Neural cell (in vitro differentiated cells): ENCODE data around the gene ZNF70. TPM values are rescaled to one million over a fixed set of nuclear protein-coding genes. Genes with fewer than 3 reads are reported as not detected.

Experiments used
- H2AFZ ChIP-seq: fragments of 200-600, 300-800 bp; sonication (generic), shearing (Covaris generic); 2 replicates; pipeline ENCODE4 v1.6.0; 2014; ENCODE audit warnings: low read depth, mild to moderate bottlenecking, antibody characterized with exemption, low read length, moderate library complexity
- H3F3A ChIP-seq: fragments of 200-600 bp; shearing (Covaris generic); 2 replicates; pipeline ENCODE4 v1.6.1; 2016; ENCODE audit warnings: mild to moderate bottlenecking, moderate library complexity, mixed read lengths, antibody characterized with exemption, low read length; ENCODE audit not compliant: insufficient read depth, poor library complexity, severe bottlenecking
- H3K27ac ChIP-seq: fragments of 200-600, 300-800 bp; sonication (generic), shearing (Covaris generic); 2 replicates; pipeline ENCODE4 v1.5.1; 2014; ENCODE audit warnings: mild to moderate bottlenecking, low read length, moderate library complexity
- H3K27me3 ChIP-seq: fragments of 300-800, 200-600 bp; sonication (generic), shearing (Covaris generic); 2 replicates; pipeline ENCODE4 v1.6.0; 2014; ENCODE audit warnings: mild to moderate bottlenecking, low read depth, low read length, moderate library complexity; ENCODE audit not compliant: insufficient read depth
- H3K36me3 ChIP-seq: fragments of 300-800, 200-600 bp; sonication (generic), shearing (Covaris generic); 2 replicates; pipeline ENCODE4 v1.5.1; 2014; ENCODE audit warnings: mild to moderate bottlenecking, antibody characterized with exemption, low read length, moderate library complexity; ENCODE audit not compliant: insufficient read depth
- H3K4me2 ChIP-seq: fragments of 300-800, 200-600 bp; sonication (generic), shearing (Covaris generic); 2 replicates; pipeline ENCODE4 v1.6.0; 2014; ENCODE audit warnings: mild to moderate bottlenecking, low read length
- H3K4me3 ChIP-seq: fragments of 300-800, 200-600 bp; sonication (generic), shearing (Covaris generic); 2 replicates; pipeline ENCODE4 v1.5.1; 2014; ENCODE audit warnings: mild to moderate bottlenecking, low read length, moderate library complexity
- H3K79me2 ChIP-seq: fragments of 200-600 bp; shearing (Covaris generic); replicated peaks from 2 replicates; pipeline ENCODE4 v1.6.0; 2014; ENCODE audit warnings: mild to moderate bottlenecking, low read length, moderate library complexity; ENCODE audit not compliant: insufficient read depth
- H3K9ac ChIP-seq: fragments of 300-800, 200-600 bp; sonication (generic), shearing (Covaris generic); 2 replicates; pipeline ENCODE4 v1.6.1; 2016; ENCODE audit warnings: mild to moderate bottlenecking, low read length, mixed read lengths
- H3K9me2 ChIP-seq: fragments of 200-600 bp; shearing (Covaris generic); 2 replicates; pipeline ENCODE4 v1.6.1; 2016; ENCODE audit warnings: mild to moderate bottlenecking, low read length, mixed read lengths; ENCODE audit not compliant: insufficient read depth
- H3K9me3 ChIP-seq: fragments of 200-600, 300-800 bp; sonication (generic), shearing (Covaris generic); 2 replicates; pipeline ENCODE4 v1.6.1; 2016; ENCODE audit warnings: mild to moderate bottlenecking, mixed run types, low read length, moderate library complexity, mixed read lengths
- H4K20me1 ChIP-seq: fragments of 200-600 bp; shearing (Covaris generic); 2 replicates; pipeline ENCODE4 v1.6.1; 2016; ENCODE audit warnings: mild to moderate bottlenecking, mixed run types; ENCODE audit not compliant: insufficient read depth
- EP300 ChIP-seq: fragments of 450-650 bp; conservative IDR thresholded peaks from 2 replicates; pipeline ENCODE4 v1.6.1; 2014; ENCODE audit warnings: antibody characterized with exemption, mild to moderate bottlenecking, moderate library complexity; ENCODE audit not compliant: poor library complexity, severe bottlenecking
- EZH2 ChIP-seq: fragments of 200-600, 300-800 bp; shearing (Covaris generic), sonication (generic); IDR thresholded peaks from 2 replicates; pipeline ENCODE4 v1.6.1; 2014; ENCODE audit warnings: antibody characterized with exemption, low read length, borderline replicate concordance, mild to moderate bottlenecking; ENCODE audit not compliant: insufficient read depth, poor library complexity, severe bottlenecking
- MXI1 ChIP-seq: fragments of 450-650 bp; conservative IDR thresholded peaks from 2 replicates; pipeline ENCODE4 v1.6.1; 2014; ENCODE audit warnings: antibody characterized with exemption, mild to moderate bottlenecking; ENCODE audit not compliant: poor library complexity, severe bottlenecking
- POLR2AphosphoS5 ChIP-seq: IDR thresholded peaks from 2 replicates; pipeline ENCODE4 v1.6.1; 2012
- RAD21 ChIP-seq: fragments of 450-650 bp; conservative IDR thresholded peaks from 2 replicates; pipeline ENCODE4 v1.6.1; 2014; ENCODE audit warnings: antibody characterized with exemption, mild to moderate bottlenecking, moderate library complexity
- REST ChIP-seq: IDR thresholded peaks from 2 replicates; pipeline ENCODE4 v1.6.1; 2012; ENCODE audit warnings: borderline replicate concordance
- SMC3 ChIP-seq: fragments of 450-650 bp; conservative IDR thresholded peaks from 2 replicates; pipeline ENCODE4 v1.6.1; 2014; ENCODE audit warnings: antibody characterized with exemption, mild to moderate bottlenecking, moderate library complexity; ENCODE audit not compliant: poor library complexity
- TAF1 ChIP-seq: IDR thresholded peaks from 2 replicates; pipeline ENCODE4 v1.6.1; 2012; ENCODE audit warnings: low read depth
- polyA plus RNA-seq: library from polyadenylated mRNA; depleted of rRNA; stranded (reverse); fragments of >200 nt; gene quantifications from 2 replicates; pipeline ENCODE4 v1.2.3, GENCODE V29; 2014
- TF ChIP-seq, protein P1 (sequence below): fragments of 450-650 bp; IDR thresholded peaks from 2 replicates; pipeline ENCODE4 v1.5.1; 2014; ENCODE audit warnings: antibody characterized with exemption, mild to moderate bottlenecking, moderate library complexity; ENCODE audit not compliant: poor library complexity, severe bottlenecking

The ZNF70 gene
- polyA plus RNA-seq, 1 donor from 2014 or later = 1.3 TPM

DNA sequence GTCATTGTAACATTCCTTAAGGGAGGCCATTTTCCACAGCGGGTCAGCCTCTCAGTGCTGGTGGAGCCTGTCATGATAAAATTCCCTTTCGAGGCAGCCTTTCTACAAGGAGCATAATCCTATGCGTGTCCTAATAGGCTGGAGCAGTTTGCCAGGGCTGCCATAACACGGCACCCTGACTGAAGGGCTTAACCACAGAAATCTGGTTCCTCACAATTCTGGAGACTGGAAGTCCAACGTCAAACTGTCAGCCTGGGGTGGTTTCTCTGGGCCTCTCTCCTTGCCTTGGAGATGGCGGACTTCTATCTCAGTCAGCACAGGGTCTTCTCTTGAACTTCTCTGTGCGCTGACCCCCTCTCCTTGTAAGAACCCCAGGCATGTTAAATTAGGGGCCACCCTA is 61.5 kb downstream of the ZNF70 start:
- H3K79me2 ChIP-seq = no peaks in the 10 kb centered on the region
- no peaks in the 10 kb centered on the region for H4K20me1 ChIP-seq
- H3K9me2 ChIP-seq = no peaks in the 10 kb centered on the region
- no peak overlapping the region for H3K4me3 ChIP-seq
- TF ChIP-seq EP300 (no peak), MXI1 (no peak), RAD21 (no peak), REST (no peak), TAF1 (no peak), EZH2 (no peak), SMC3 (no peak), POLR2AphosphoS5 (no peak)
- TF ChIP-seq, protein P1, sequence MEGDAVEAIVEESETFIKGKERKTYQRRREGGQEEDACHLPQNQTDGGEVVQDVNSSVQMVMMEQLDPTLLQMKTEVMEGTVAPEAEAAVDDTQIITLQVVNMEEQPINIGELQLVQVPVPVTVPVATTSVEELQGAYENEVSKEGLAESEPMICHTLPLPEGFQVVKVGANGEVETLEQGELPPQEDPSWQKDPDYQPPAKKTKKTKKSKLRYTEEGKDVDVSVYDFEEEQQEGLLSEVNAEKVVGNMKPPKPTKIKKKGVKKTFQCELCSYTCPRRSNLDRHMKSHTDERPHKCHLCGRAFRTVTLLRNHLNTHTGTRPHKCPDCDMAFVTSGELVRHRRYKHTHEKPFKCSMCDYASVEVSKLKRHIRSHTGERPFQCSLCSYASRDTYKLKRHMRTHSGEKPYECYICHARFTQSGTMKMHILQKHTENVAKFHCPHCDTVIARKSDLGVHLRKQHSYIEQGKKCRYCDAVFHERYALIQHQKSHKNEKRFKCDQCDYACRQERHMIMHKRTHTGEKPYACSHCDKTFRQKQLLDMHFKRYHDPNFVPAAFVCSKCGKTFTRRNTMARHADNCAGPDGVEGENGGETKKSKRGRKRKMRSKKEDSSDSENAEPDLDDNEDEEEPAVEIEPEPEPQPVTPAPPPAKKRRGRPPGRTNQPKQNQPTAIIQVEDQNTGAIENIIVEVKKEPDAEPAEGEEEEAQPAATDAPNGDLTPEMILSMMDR = no peak
- H3K36me3 ChIP-seq = peaks cover 4% of the 10 kb centered on the region
- no peak overlapping the region for H2AFZ ChIP-seq
- no peaks in the 10 kb centered on the region for H3K27me3 ChIP-seq
- H3K4me2 ChIP-seq = no peak overlapping the region
- no peak overlapping the region for H3K27ac ChIP-seq
- H3K9ac ChIP-seq = no peak overlapping the region
- H3F3A ChIP-seq = no peaks in the 10 kb centered on the region
- no peaks in the 10 kb centered on the region for H3K9me3 ChIP-seq

Other genes starting within 250 kb of the ZNF70 start
- not detected in 2 replicates for gene IGLL1, start 170.8 kb downstream of the ZNF70 start, polyA plus RNA-seq
- 0.48 and 1.6 TPM in 2 replicates for gene DRICH1, start 118.8 kb downstream of the ZNF70 start, polyA plus RNA-seq
- not detected in 2 replicates for gene RGL4, start 60.1 kb downstream of the ZNF70 start, polyA plus RNA-seq
- not detected in 2 replicates for gene VPREB3, start 3.3 kb upstream of the ZNF70 start, polyA plus RNA-seq
- gene C22orf15, start 11.9 kb upstream of the ZNF70 start, polyA plus RNA-seq = not detected in 2 replicates
- 3.8 TPM in 1 of 2 replicates, not detected in the other for gene CHCHD10, start 16.9 kb upstream of the ZNF70 start, polyA plus RNA-seq
- gene MMP11, start 21.7 kb upstream of the ZNF70 start, polyA plus RNA-seq = 9.3 and 12.2 TPM in 2 replicates
- 97.5 and 98.9 TPM in 2 replicates for gene SMARCB1, start 35.9 kb upstream of the ZNF70 start, polyA plus RNA-seq
- gene DERL3, start 87.9 kb upstream of the ZNF70 start, polyA plus RNA-seq = 0.84 and 1.4 TPM in 2 replicates
- gene SLC2A11, start 106.8 kb upstream of the ZNF70 start, polyA plus RNA-seq = 45.7 and 48.6 TPM in 2 replicates
- gene MIF, start 143.3 kb upstream of the ZNF70 start, polyA plus RNA-seq = 369 and 421 TPM in 2 replicates
- 1.3 TPM in 1 of 2 replicates, not detected in the other for gene GSTT2B, start 210.1 kb upstream of the ZNF70 start, polyA plus RNA-seq
- 0.31 and 0.56 TPM in 2 replicates for gene DDTL, start 215.8 kb upstream of the ZNF70 start, polyA plus RNA-seq
- gene DDT, start 223.3 kb upstream of the ZNF70 start, polyA plus RNA-seq = 117 and 122 TPM in 2 replicates
- not detected in 2 replicates for gene GSTT2, start 229.0 kb upstream of the ZNF70 start, polyA plus RNA-seq